Inflammatory macrophage treated with lipopolysaccharide for 1 hour (primary cell): ENCODE data around the gene GRB2.
A peak's percentile ranks its signal among the peaks of the same experiment; 100 is the strongest.
"Not testable (repeated sequence)": the region's sequence is repeated elsewhere in the genome, so short reads cannot be mapped to it uniquely, and the experiment has no call there.

Experiments used
- DNase-seq, 2 donors: peaks; one replicate each; pipeline ENCODE4 v3.0.0-alpha.2; 2020 to 2022

GRB2 gene

DNA sequence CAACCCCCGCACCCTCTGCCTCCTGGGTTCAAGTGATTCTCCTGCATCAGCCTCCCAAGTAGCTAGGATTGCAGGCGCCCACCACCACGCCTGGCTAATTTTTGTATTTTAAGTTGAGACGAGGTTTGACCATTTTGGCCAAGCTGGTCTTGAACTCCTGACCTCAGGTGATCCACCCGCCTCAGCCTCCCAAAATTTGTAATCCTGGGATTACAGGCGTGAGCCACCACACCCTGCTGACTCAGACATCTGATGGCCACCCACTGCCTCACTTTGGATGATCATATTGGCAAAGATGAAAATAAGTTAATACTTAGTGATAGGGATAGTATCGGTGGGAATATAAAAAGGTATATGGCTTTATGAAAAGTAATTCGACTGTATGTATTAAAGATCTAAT is 55.9 kb downstream of the GRB2 start:
- DNase-seq, result no peak

- no peak for DNase-seq
These were observed 57.0 kb downstream of the GRB2 start for GRCh38 chr17:75348386-75349012.

DNA sequence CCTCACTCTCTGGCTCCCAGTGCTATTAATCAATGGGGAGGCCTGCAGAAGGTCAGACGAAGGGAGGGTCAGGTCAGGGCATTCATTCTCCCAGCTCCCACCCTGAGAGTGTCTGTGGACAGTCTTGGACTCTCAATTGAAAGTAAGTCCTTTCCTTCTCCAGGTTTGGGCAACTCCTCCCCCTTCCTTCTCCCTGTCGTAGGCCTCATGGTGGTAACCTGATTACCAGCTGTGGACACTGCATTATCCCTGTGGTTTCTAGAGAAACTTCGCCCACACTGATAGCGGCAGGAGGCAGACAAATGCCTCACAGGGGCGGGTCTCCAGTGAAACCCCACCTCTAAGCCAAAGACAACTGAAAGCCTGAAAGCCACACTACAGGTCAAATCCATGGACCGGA is 58.6 kb downstream of the GRB2 start:
- DNase-seq, result peak; percentile 22 to 49

- not testable (repeated sequence) for DNase-seq
These were observed 59.1 kb downstream of the GRB2 start for GRCh38 chr17:75346368-75346767.

- peak; percentile 44 to 66 for DNase-seq
These were observed 59.8 kb downstream of the GRB2 start for GRCh38 chr17:75345514-75346167.

DNA sequence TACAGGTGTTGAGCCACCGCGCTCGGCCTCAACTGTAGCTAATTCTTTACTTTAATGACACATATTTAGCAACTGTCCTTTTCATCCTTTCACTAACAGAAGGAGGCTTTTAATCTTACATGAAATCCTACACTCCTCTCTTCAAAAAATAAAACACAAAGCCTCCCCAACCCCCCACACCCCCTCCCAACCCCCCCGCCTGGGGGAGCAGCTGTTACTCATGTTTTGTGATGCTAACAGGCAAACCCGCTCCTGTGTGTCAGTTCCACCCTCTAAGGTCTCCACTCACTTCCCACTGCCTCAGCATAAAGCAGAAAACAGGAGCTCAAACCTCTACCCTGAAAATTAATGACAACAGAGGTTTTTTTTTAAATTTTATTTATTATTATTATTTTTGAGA is 60.8 kb downstream of the GRB2 start:
- peak in 1 of 2 donors; percentile 26 for DNase-seq

DNA sequence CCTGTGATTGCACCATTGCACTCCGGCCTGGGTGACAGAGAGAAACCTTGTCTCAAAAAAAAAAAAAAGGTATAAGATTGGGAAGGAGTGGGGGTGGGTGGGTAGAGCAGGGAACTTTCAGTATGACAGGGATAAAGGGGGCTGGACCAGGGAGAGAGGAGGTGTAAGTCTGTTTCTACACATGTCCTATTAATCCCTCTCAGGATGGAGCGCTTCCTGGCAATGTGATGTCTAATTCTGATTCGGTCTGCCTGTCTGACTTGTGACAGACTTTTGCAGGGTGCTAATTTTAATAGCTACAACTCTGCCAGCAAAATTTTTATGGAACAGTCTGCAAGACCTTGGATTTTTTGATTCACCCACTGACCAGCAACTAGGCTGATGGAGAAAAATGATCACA is 62.5 kb downstream of the GRB2 start:
- peak in 1 of 2 donors; percentile 21 for DNase-seq

GRCh38 chr17:75341784-75342486 is 63.5 kb downstream of the GRB2 start:
- DNase-seq, result no peak

- no peak for DNase-seq
These were observed 64.8 kb downstream of the GRB2 start for GRCh38 chr17:75340631-75341030.

DNA sequence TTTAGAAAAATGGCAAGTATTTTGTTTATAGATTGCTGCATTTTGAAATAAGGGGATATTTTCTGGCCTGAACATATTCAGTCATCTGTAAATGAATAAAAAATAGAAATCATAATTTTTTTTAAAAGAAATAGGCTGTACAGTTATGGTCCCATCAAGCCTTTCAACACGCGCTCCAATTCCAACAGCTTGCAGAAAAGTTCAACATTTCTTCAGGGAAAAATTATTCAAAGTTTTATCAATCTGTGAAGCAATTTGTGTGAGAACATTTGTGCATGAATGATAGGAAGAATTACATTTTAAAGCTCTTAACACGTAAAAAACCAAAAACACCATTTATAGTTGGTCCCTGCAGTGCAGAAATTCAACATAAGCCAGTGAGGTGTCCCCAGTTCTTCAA is 65.5 kb downstream of the GRB2 start:
- no peak for DNase-seq

DNA sequence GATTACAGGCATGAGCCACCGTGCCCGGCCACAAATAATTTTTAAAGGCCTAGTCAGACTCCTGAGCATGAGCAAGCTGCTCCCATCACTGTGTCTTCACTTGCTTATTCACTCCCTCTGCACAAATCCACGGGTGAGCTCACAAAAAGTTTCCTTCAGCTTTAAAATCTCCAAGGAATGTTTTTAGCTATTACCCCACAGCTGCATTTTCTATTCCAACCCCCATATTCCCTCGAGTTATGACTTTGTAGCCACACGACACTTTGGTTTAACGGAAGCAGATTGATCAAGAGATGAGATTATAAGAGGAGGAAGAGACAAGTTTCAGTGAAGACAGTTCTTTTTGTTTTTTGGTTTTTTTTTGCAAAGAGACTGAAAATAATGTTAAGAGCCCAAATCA is 67.1 kb downstream of the GRB2 start:
- peak; percentile 60 to 74 for DNase-seq

DNA sequence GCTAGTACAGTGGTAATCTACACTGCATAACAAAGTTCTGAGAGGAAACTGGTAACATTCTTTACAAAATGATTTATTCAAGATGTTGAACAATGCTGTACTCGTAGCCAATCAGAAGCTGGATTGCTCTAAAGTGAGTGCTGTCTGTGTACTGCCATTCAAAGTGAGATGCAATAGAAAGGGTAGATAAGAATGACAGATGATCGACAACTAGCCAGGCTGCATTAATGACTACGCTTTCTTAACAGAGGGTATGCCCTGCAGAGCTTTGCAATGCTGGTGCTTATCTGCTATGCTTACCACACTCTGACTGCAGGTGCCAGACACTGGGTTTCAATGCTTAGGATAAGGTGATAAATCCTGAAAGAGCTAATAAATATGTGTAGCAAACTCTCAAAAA is 70.2 kb downstream of the GRB2 start:
- DNase-seq, result no peak

DNA sequence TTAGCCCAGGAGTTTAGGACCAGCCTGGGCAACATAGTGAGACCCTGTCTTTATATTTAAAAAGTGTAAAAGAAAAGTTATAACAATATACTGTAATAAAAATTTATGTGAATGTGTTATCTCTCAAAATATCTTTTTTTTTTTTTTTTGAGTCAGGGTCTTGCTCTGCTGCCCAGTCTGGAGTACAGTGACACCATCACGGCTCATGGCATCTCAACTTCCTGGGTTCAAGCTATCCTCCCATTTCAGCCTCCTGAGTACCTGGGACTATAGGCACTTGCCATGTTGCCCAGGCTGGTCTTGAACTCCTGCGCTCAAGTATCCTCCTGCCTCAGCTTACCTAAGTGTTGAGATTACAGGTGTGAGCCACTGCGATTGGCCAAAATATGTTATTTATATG is 70.8 kb downstream of the GRB2 start:
- no peak for DNase-seq

- DNase-seq, result no peak
These were observed 73.8 kb downstream of the GRB2 start for GRCh38 chr17:75331671-75332070.

GRCh38 chr17:75327757-75328156 is 77.7 kb downstream of the GRB2 start:
- no peak for DNase-seq

GRCh38 chr17:75326226-75326848 is 79.1 kb downstream of the GRB2 start:
- DNase-seq, result no peak

DNA sequence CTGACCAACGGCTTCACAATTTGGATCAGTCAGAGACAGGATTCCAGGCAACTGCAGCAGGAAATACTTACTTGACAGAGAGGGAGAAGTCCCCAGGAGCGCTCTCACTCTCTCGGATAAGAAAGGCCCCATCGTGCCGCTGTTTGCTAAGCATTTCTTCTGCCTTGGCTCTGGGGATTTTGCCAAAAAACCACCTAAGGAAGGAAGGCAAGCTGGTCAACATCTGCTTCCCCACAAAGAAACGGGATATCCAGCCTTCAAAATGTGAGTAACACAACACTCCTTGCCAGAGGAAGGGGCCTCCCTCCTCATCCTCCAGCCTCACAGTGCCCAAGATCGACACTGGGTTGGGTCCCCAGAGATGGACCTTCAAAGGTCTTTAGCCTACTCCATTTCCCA is 79.7 kb downstream of the GRB2 start:
- peak; percentile 63 to 66 for DNase-seq

DNA sequence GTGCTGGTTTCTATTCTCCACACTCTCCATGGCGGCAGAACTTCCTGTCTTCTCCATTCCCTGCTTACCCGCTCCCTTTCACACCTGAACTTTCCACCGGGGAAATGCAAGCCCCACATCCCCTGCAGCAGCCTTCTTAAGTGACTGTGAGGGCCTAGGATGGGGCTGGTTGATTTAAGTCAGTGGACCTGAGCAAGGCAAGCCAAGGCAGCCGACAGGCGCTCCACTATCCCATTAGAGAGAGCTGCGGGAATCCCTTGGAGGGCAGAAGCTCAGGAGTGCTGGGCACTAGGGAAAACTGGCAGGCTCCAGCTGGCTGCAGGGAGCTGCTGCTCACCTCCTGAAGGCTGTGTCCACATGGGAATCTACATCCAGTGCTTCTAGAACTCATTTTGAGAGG is 80.1 kb downstream of the GRB2 start:
- DNase-seq, result no peak

GRCh38 chr17:75321506-75321905 is 84.0 kb downstream of the GRB2 start:
- DNase-seq, result no peak

DNA sequence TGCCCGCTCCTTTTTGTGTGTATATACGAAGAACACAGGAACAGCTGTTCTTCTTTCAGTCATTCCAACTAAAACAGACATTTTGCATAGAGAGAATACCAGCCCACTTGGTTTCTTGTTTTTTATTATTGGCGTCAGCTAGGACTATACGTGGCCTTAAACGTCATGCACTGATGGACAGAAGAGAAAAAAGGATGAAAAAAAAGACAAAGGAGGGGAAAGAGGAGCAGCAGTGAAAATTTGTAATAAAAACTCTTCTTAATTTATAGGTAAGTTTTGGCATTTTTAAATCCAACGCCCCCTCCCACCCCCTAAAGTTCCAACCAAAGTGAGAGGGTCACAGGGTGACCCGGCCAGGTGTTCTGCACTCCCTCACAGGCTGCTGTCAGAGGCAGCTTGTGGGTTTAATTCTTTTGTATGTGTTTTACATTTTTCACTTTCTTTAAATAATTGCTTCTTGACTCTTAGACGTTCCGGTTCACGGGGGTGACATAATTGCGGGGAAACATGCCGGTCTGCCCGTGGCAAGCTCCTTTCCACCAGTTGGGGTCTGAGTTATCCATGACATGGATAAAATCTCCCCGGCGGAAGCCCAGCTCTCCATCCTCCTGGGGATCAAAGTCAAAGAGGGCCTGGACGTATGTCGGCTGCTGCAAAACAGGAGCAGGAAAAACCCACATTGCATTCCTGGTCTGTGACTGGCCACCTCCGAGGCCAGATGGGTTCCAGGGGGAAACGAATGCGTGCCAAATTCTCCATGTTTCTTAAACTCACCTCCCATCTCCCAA is 85.4 kb downstream of the GRB2 start:
- DNase-seq, result no peak

GRCh38 chr17:75318615-75319222 is 86.8 kb downstream of the GRB2 start:
- DNase-seq, result no peak

GRCh38 chr17:75318211-75318610 is 87.3 kb downstream of the GRB2 start:
- DNase-seq, result no peak

- DNase-seq, result no peak
These were observed 87.8 kb downstream of the GRB2 start for GRCh38 chr17:75317671-75318070.
